ENCODE data around the gene ABCA13. TPM values are rescaled to one million over a fixed set of nuclear protein-coding genes. Genes with fewer than 3 reads are reported as not detected.

Gene ABCA13
- total and polyA plus RNA-seq, 2 donors (not counting 3 experiments of a cell fraction or from before 2014, with no cell fraction given): 0.01 to 0.11 TPM

DNA sequence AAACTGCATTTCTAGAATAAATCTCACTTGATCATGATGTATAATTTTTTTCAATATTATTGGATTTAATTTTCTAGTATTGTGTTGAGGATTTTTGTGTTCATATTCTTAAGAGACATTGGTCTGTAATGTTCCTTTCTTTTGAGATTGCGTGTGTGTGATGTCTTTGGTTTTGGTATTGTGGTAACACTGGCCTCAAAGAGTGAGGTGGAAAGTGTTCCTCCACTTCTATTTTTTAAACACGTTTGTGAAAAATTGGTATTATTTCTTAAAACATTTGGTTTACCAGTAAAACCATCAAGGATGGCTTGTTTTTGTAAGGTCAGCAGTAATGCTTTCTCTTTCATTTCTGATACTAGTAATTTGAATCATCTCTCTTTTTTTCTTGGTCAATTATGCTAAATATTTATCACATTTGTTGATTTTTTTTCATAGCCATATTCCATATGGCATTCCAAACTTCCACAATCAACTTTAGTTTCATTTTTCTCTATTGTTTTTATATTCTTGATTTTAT, 462.9 kb downstream of the ABCA13 start:
- no peak overlapping the region for H3K4me2 ChIP-seq (ENCODE audit: insufficient read depth, low read length)
- FAIRE-seq: no peak
- CTCF ChIA-PET: no interaction called here
- H3K4me1 ChIP-seq (ENCODE audit: control insufficient read depth, extremely low read depth, insufficient read depth, low read length): no peaks in the 10 kb centered on the region
- POLR2A ChIA-PET: no interaction called here
- BruUV-seq (replicated peaks): no TSS peak
- H3K9ac ChIP-seq (replicated peaks; ENCODE audit: extremely low read depth, insufficient read depth, low read length): no peak overlapping the region
- no peak overlapping the region for H2AFZ ChIP-seq (ENCODE audit: low read depth, low read length)
- TF ChIP-seq POLR2AphosphoS5 (IDR thresholded peaks at IDR 0.05; ENCODE audit: insufficient read depth, low read depth, low read length) (no peak), MYC (IDR thresholded peaks at IDR 0.05; ENCODE audit: low read depth, low read length) (no peak), POLR2A (IDR thresholded peaks at IDR 0.05; ENCODE audit: low read depth, low read length) (no peak)
- no peaks in the 10 kb centered on the region for H3K79me2 ChIP-seq (ENCODE audit: control insufficient read depth, insufficient read depth, low read length)
- H3K27ac ChIP-seq (ENCODE audit: insufficient read depth, low read depth, low read length): no peak overlapping the region
- no peaks in the 10 kb centered on the region for H4K20me1 ChIP-seq (replicated peaks; ENCODE audit: control insufficient read depth, extremely low read depth, insufficient read depth, low read length)
- H3K9me1 ChIP-seq (replicated peaks; ENCODE audit: control insufficient read depth, extremely low read depth, insufficient read depth, low read length): no peaks in the 10 kb centered on the region
- H3K36me3 ChIP-seq (ENCODE audit: control insufficient read depth in 2 of 2, extremely low read depth in 1 of 2, insufficient read depth in 2 of 2, low read length in 2 of 2): no peaks in the 10 kb centered on the region
- no peak overlapping the region for H3K4me3 ChIP-seq (replicated peaks in 1 of 3; ENCODE audit: insufficient read depth in 1 of 3, low read depth in 1 of 3, low read length in 3 of 3)
- intact Hi-C loops (cut with micrococcal nuclease): no loop called here
- H3K27me3 ChIP-seq (ENCODE audit: control insufficient read depth in 2 of 2, insufficient read depth in 2 of 2, low read length in 2 of 2): no peaks in the 10 kb centered on the region
- dilution Hi-C loops (cut with MboI; ENCODE audit: extremely low pct_ligation_motif_present, low sequenced_read_pairs): no loop called here
- no peak for DNase-seq (ENCODE audit: low read depth, low spot score)
- no peaks in the 10 kb centered on the region for H3K9me3 ChIP-seq (replicated peaks; ENCODE audit: control insufficient read depth, insufficient read depth, low read length)

- H3K4me2 ChIP-seq (ENCODE audit: insufficient read depth, low read length): no peak overlapping the region
- H3K9ac ChIP-seq (replicated peaks; ENCODE audit: extremely low read depth, insufficient read depth, low read length): no peak overlapping the region
- H3K4me3 ChIP-seq (replicated peaks in 1 of 3; ENCODE audit: insufficient read depth in 1 of 3, low read depth in 1 of 3, low read length in 3 of 3): no peak overlapping the region
- no peak for FAIRE-seq
- TF ChIP-seq, protein P1, sequence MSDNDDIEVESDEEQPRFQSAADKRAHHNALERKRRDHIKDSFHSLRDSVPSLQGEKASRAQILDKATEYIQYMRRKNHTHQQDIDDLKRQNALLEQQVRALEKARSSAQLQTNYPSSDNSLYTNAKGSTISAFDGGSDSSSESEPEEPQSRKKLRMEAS (IDR thresholded peaks at IDR 0.05; ENCODE audit: insufficient read depth, insufficient read length): no peak
- TF ChIP-seq POLR2A (IDR thresholded peaks at IDR 0.05; ENCODE audit: low read depth, low read length) (no peak), CTCF (IDR thresholded peaks at IDR 0.05; ENCODE audit: extremely low read depth in 1 of 2, insufficient read depth in 1 of 2, low read depth in 1 of 2, low read length in 2 of 2) (no peak), FOS (IDR thresholded peaks at IDR 0.05; ENCODE audit: borderline replicate concordance, insufficient read depth, low read length) (no peak), GATA2 (IDR thresholded peaks at IDR 0.05; ENCODE audit: insufficient read depth, insufficient read length, low read depth, low read length) (no peak), POLR2AphosphoS5 (IDR thresholded peaks at IDR 0.05; ENCODE audit: insufficient read depth, low read depth, low read length) (no peak)
- H3K79me2 ChIP-seq (ENCODE audit: control insufficient read depth, insufficient read depth, low read length): no peaks in the 10 kb centered on the region
- dilution Hi-C loops (cut with MboI; ENCODE audit: extremely low pct_ligation_motif_present, low sequenced_read_pairs): no loop called here
- no peaks in the 10 kb centered on the region for H3K4me1 ChIP-seq (ENCODE audit: control insufficient read depth, extremely low read depth, insufficient read depth, low read length)
- POLR2A ChIA-PET: no interaction called here
- H3K9me3 ChIP-seq (replicated peaks; ENCODE audit: control insufficient read depth, insufficient read depth, low read length): no peaks in the 10 kb centered on the region
- H2AFZ ChIP-seq (ENCODE audit: low read depth, low read length): no peak overlapping the region
- intact Hi-C loops (cut with micrococcal nuclease): no loop called here
- no TSS peak for BruUV-seq (replicated peaks)
- CTCF ChIA-PET: no interaction called here
- DNase-seq (ENCODE audit: low read depth, low spot score): no peak
- no peak overlapping the region for H3K27ac ChIP-seq (ENCODE audit: insufficient read depth, low read depth, low read length)
- H4K20me1 ChIP-seq (replicated peaks; ENCODE audit: control insufficient read depth, extremely low read depth, insufficient read depth, low read length): no peaks in the 10 kb centered on the region
- H3K27me3 ChIP-seq (ENCODE audit: control insufficient read depth in 2 of 2, insufficient read depth in 2 of 2, low read length in 2 of 2): no peaks in the 10 kb centered on the region
- H3K9me1 ChIP-seq (replicated peaks; ENCODE audit: control insufficient read depth, extremely low read depth, insufficient read depth, low read length): no peaks in the 10 kb centered on the region
- H3K36me3 ChIP-seq (ENCODE audit: control insufficient read depth in 2 of 2, extremely low read depth in 1 of 2, insufficient read depth in 2 of 2, low read length in 2 of 2): no peaks in the 10 kb centered on the region
These were observed 464.5 kb downstream of the ABCA13 start for GRCh38 chr7:48635796-48636195.
